Stomach (tissue), 4 donors: ENCODE measurements around the gene RAD50.

Experiments
- CTCF ChIP-seq, 7 experiments: fragments of 450-650 bp in 4 of 7; fragments of 200-600 bp in 3 of 7; sonication (generic) in 3 of 7; IDR thresholded peaks; one replicate each; pipeline ENCODE4 v1.5.1; 2016 to 2019; ENCODE audit warnings: antibody characterized with exemption in 7 of 7, control low read depth in 2 of 7, mild to moderate bottlenecking in 1 of 7
- EP300 ChIP-seq: sonication (generic); formaldehyde crosslinking; IDR thresholded peaks from one replicate; pipeline ENCODE4 v1.6.1; 2017; ENCODE audit warnings: antibody characterized with exemption
- POLR2A ChIP-seq, 4 donors: fragments of 450-650 bp; IDR thresholded peaks; one replicate each; pipeline ENCODE4 v1.6.1; 2016; ENCODE audit warnings: antibody characterized with exemption in 4 of 4, control low read depth in 2 of 4, mild to moderate bottlenecking in 1 of 4, moderate library complexity in 1 of 4
- POLR2AphosphoS5 ChIP-seq, 3 donors: sonication (generic); formaldehyde crosslinking; IDR thresholded peaks; one replicate each; pipeline ENCODE4 v1.6.1; 2016; ENCODE audit warnings: antibody characterized with exemption in 3 of 3

GRCh38 chr5:132681476-132681831 lies 124.7 kb downstream of the RAD50 start:
- no peak for TF ChIP-seq CTCF (IDR thresholded peaks at IDR 0.05)
- no peak for TF ChIP-seq POLR2AphosphoS5 (IDR thresholded peaks at IDR 0.05)
- no peak for TF ChIP-seq EP300
- no peak for TF ChIP-seq POLR2A (IDR thresholded peaks at IDR 0.05)
